SK-N-SH (cell line): ENCODE results near the gene BSN. TPM values are rescaled to one million over a fixed set of nuclear protein-coding genes. Genes with fewer than 3 reads are reported as not detected.

Source experiments
- CTCF ChIA-PET: fragments of 300-600, 350-600 bp; formaldehyde crosslinking; extraction: SDS; loops from one replicate; lab custom pipeline; 2021; lab: Yijun Ruan, JAX
- POLR2A ChIA-PET: fragments of 350-600 bp; sonication (Branson Sonifier 250); formaldehyde crosslinking; extraction: SDS; loops from one replicate; lab custom pipeline; 2020; ENCODE audit warnings: antibody characterized with exemption, inconsistent platforms; lab: Yijun Ruan, JAX
- DNase-seq: peaks from one replicate; pipeline ENCODE4 v3.0.0; 2012
- H2AFZ ChIP-seq: fragments of 200-600 bp; sonication (generic); 2 replicates; pipeline ENCODE4 v1.8.1; 2016; ENCODE audit warnings: antibody characterized with exemption, mild to moderate bottlenecking, low read depth
- H3F3A ChIP-seq: fragments of 200-600 bp; sonication (generic); replicated peaks from 2 replicates; pipeline ENCODE3; 2016; ENCODE audit warnings: antibody characterized with exemption, mild to moderate bottlenecking; ENCODE audit not compliant: insufficient read depth
- H3K27ac ChIP-seq, 2 experiments: fragments of 200-500 bp in 1 of 2; fragments of 200-600 bp in 1 of 2; sonication (Bioruptor generic) in 1 of 2; sonication (generic), shearing (Covaris generic) in 1 of 2; 2 replicates each; pipeline versions ENCODE4 v1.5.1 to v1.6.1; 2014 to 2016; ENCODE audit warnings: low read depth in 2 of 2, inconsistent platforms in 1 of 2, low read length in 1 of 2, mild to moderate bottlenecking in 1 of 2, mixed read lengths in 1 of 2
- H3K27me3 ChIP-seq: fragments of 200-600 bp; sonication (generic), shearing (Covaris generic); 2 replicates; pipeline ENCODE4 v1.6.1; 2016; ENCODE audit warnings: mixed run types; ENCODE audit not compliant: insufficient read depth
- H3K36me3 ChIP-seq, 2 experiments: fragments of 200-500 bp in 1 of 2; fragments of 200-600 bp in 1 of 2; sonication (Bioruptor generic) in 1 of 2; sonication (generic) in 1 of 2; replicated peaks in 1 of 2; 2 replicates each; pipeline versions ENCODE3 to v1.5.1; 2014 to 2016; ENCODE audit warnings: low read length in 1 of 2, mild to moderate bottlenecking in 1 of 2; ENCODE audit not compliant: insufficient read depth in 2 of 2, control insufficient read depth in 1 of 2
- H3K4me1 ChIP-seq, 2 experiments: fragments of 200-500 bp in 1 of 2; fragments of 200-600 bp in 1 of 2; sonication (Bioruptor generic) in 1 of 2; sonication (generic), shearing (Covaris generic) in 1 of 2; 2 replicates each; pipeline versions ENCODE4 v1.5.1 to v1.6.1; 2014 to 2016; ENCODE audit warnings: low read depth in 1 of 2, low read length in 1 of 2, mixed run types in 1 of 2; ENCODE audit not compliant: insufficient read depth in 2 of 2, control insufficient read depth in 1 of 2
- H3K4me2 ChIP-seq: fragments of 200-600 bp; sonication (generic), shearing (Covaris generic); 2 replicates; pipeline ENCODE4 v1.6.1; 2017; ENCODE audit warnings: mixed run types
- H3K4me3 ChIP-seq, 2 experiments: fragments of 200-500 bp in 1 of 2; fragments of 200-600 bp in 1 of 2; sonication (Bioruptor generic) in 1 of 2; sonication (generic), shearing (Covaris generic) in 1 of 2; 2 replicates each; pipeline versions ENCODE4 v1.5.1 to v1.8.1; 2014 to 2016; ENCODE audit warnings: low read depth in 2 of 2, inconsistent platforms in 1 of 2, low read length in 1 of 2, mild to moderate bottlenecking in 1 of 2, mixed read lengths in 1 of 2, moderate library complexity in 1 of 2
- H3K79me2 ChIP-seq: fragments of 200-600 bp; sonication (generic); 2 replicates; pipeline ENCODE4 v1.8.1; 2017; ENCODE audit warnings: mild to moderate bottlenecking; ENCODE audit not compliant: insufficient read depth
- H3K9ac ChIP-seq: fragments of 200-600 bp; sonication (generic); 2 replicates; pipeline ENCODE4 v1.6.1; 2017; ENCODE audit warnings: mixed run types
- H3K9me2 ChIP-seq: fragments of 200-600 bp; sonication (generic); 2 replicates; pipeline ENCODE4 v1.6.1; 2017; ENCODE audit warnings: mixed run types
- H3K9me3 ChIP-seq: fragments of 200-600 bp; sonication (generic); 2 replicates; pipeline ENCODE4 v1.6.1; 2017; ENCODE audit warnings: mixed run types, mild to moderate bottlenecking, moderate library complexity
- H4K20me1 ChIP-seq: fragments of 200-600 bp; sonication (generic); 2 replicates; pipeline ENCODE4 v1.6.1; 2017; ENCODE audit warnings: mild to moderate bottlenecking, mixed run types; ENCODE audit not compliant: insufficient read depth
- CHD2 ChIP-seq: fragments of 150-350 bp; IDR thresholded peaks from 2 replicates; pipeline ENCODE4 v1.6.1; 2018; ENCODE audit warnings: low read length; ENCODE audit not compliant: partially characterized antibody
- ELF1 ChIP-seq: IDR thresholded peaks from 2 replicates; pipeline ENCODE4 v1.4.0; 2012
- EZH2phosphoT487 ChIP-seq: fragments of 200-600 bp; sonication (generic); IDR thresholded peaks from 2 replicates; pipeline ENCODE4 v1.6.1; 2017; ENCODE audit warnings: low read depth, mixed run types, mild to moderate bottlenecking, antibody characterized with exemption, moderate library complexity, borderline replicate concordance
- FOXJ3 ChIP-seq: sonication (generic); formaldehyde crosslinking; IDR thresholded peaks from 2 replicates; pipeline ENCODE4 v1.5.1; 2020; ENCODE audit warnings: mild to moderate bottlenecking, missing genetic modification reagents
- FOXM1 ChIP-seq: IDR thresholded peaks from 2 replicates; pipeline ENCODE4 v1.4.0; 2012; ENCODE audit warnings: low read depth, mild to moderate bottlenecking
- GABPA ChIP-seq: IDR thresholded peaks from 2 replicates; pipeline ENCODE4 v1.4.0; 2012; ENCODE audit warnings: low read depth, mild to moderate bottlenecking
- GATA2 ChIP-seq: sonication (generic); formaldehyde crosslinking; IDR thresholded peaks from 2 replicates; pipeline ENCODE4 v1.5.0; 2020; ENCODE audit warnings: mild to moderate bottlenecking, missing genetic modification reagents
- MEF2A ChIP-seq: IDR thresholded peaks from 2 replicates; pipeline ENCODE4 v1.4.0; 2012; ENCODE audit warnings: low read depth, borderline replicate concordance
- NFIC ChIP-seq: IDR thresholded peaks from 2 replicates; pipeline ENCODE4 v1.4.0; 2012; ENCODE audit warnings: borderline replicate concordance
- NRF1 ChIP-seq: IDR thresholded peaks from 2 replicates; pipeline ENCODE4 v1.6.1; 2012; ENCODE audit warnings: low read depth, mild to moderate bottlenecking, low read length
- POLR2AphosphoS5 ChIP-seq: IDR thresholded peaks from 2 replicates; pipeline ENCODE4 v1.6.1; 2012; ENCODE audit warnings: low read depth, low read length
- RAD21 ChIP-seq: IDR thresholded peaks from 2 replicates; pipeline ENCODE4 v1.6.1; 2012; ENCODE audit warnings: mild to moderate bottlenecking, low read length
- RCOR1 ChIP-seq: fragments of 150-350 bp; IDR thresholded peaks from 2 replicates; pipeline ENCODE4 v1.6.1; 2017; ENCODE audit warnings: antibody characterized with exemption, low read length
- SIN3A ChIP-seq: IDR thresholded peaks from 2 replicates; pipeline ENCODE4 v1.6.1; 2012; ENCODE audit warnings: low read depth, mild to moderate bottlenecking, low read length, moderate library complexity, borderline replicate concordance
- SMC3 ChIP-seq: IDR thresholded peaks from 2 replicates; pipeline ENCODE4 v1.6.1; 2012; ENCODE audit warnings: low read depth, low read length, improper control_type of control experiment
- YY1 ChIP-seq: IDR thresholded peaks from 2 replicates; pipeline ENCODE4 v1.4.0; 2012; ENCODE audit warnings: low read depth, mild to moderate bottlenecking
- WGBS: methylation state at CpG from one replicate; pipeline ENCODE4 v1.1.6; 2017; ENCODE audit warnings: low lambda C conversion rate; 5-methylcytosine and 5-hydroxymethylcytosine counted together
- polyA plus RNA-seq, 3 experiments: library from polyadenylated mRNA; depleted of rRNA; stranded (reverse); fragments of >200 nt; gene quantifications; 2 replicates each; pipeline ENCODE4 v1.2.3, GENCODE V29; 2012
- TF ChIP-seq, protein P1 (sequence below): IDR thresholded peaks from 2 replicates; pipeline ENCODE4 v1.4.0; 2012; ENCODE audit warnings: low read depth
- TF ChIP-seq, protein P2 (sequence below): IDR thresholded peaks from 2 replicates; pipeline ENCODE4 v1.4.0; 2012; ENCODE audit warnings: low read depth, borderline replicate concordance
- TF ChIP-seq, protein P3 (sequence below): IDR thresholded peaks from 2 replicates; pipeline ENCODE4; 2012
- TF ChIP-seq, protein P4 (sequence below): fragments of 150-350 bp; IDR thresholded peaks from 2 replicates; pipeline ENCODE4 v1.6.1; 2017; ENCODE audit warnings: antibody characterized with exemption, low read length, low read depth, borderline replicate concordance

Gene BSN
- polyA plus RNA-seq, 1 of the 3 experiments (the other 2 are of a cell fraction): 0.07 TPM

GRCh38 chr3:49531715-49532114 lies 22.6 kb upstream of the BSN start:
- no peaks in the 10 kb centered on the region for H3K27me3 ChIP-seq
- H4K20me1 ChIP-seq: no peaks in the 10 kb centered on the region
- ChIA-PET POLR2A (no interaction called here), CTCF (interaction anchor here (1.2 to 1.6 kb wide), 2 partner anchors 7 to 13 kb away, joined by 4 to 7 read pairs; no protein-coding TSS in a partner anchor)
- no peaks in the 10 kb centered on the region for H3K9me3 ChIP-seq
- WGBS: 96% methylated on average over 15 of the region's 16 CpGs
- H3K4me3 ChIP-seq: no peak overlapping the region
- TF ChIP-seq EZH2phosphoT487 (no peak), RCOR1 (no peak), NRF1 (no peak), GATA2 (CRISPR knock-in tag) (no peak), CHD2 (no peak), SIN3A (no peak), FOXM1 (no peak), ELF1 (no peak), FOXJ3 (no peak), YY1 (no peak), SMC3 (no peak), RAD21 (no peak), MEF2A (no peak)
- TF ChIP-seq, protein P1, sequence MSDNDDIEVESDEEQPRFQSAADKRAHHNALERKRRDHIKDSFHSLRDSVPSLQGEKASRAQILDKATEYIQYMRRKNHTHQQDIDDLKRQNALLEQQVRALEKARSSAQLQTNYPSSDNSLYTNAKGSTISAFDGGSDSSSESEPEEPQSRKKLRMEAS: no peak
- TF ChIP-seq, protein P2, sequence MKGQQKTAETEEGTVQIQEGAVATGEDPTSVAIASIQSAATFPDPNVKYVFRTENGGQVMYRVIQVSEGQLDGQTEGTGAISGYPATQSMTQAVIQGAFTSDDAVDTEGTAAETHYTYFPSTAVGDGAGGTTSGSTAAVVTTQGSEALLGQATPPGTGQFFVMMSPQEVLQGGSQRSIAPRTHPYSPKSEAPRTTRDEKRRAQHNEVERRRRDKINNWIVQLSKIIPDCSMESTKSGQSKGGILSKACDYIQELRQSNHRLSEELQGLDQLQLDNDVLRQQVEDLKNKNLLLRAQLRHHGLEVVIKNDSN: no peak
- TF ChIP-seq, protein P3, sequence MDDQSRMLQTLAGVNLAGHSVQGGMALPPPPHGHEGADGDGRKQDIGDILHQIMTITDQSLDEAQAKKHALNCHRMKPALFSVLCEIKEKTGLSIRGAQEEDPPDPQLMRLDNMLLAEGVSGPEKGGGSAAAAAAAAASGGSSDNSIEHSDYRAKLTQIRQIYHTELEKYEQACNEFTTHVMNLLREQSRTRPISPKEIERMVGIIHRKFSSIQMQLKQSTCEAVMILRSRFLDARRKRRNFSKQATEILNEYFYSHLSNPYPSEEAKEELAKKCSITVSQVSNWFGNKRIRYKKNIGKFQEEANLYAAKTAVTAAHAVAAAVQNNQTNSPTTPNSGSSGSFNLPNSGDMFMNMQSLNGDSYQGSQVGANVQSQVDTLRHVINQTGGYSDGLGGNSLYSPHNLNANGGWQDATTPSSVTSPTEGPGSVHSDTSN: no peak
- TF ChIP-seq, protein P4, sequence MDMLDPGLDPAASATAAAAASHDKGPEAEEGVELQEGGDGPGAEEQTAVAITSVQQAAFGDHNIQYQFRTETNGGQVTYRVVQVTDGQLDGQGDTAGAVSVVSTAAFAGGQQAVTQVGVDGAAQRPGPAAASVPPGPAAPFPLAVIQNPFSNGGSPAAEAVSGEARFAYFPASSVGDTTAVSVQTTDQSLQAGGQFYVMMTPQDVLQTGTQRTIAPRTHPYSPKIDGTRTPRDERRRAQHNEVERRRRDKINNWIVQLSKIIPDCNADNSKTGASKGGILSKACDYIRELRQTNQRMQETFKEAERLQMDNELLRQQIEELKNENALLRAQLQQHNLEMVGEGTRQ: no peak
- H2AFZ ChIP-seq: no peak overlapping the region
- H3K9me2 ChIP-seq: no peaks in the 10 kb centered on the region
- no peak overlapping the region for H3K4me2 ChIP-seq
- H3K79me2 ChIP-seq: no peaks in the 10 kb centered on the region
- peaks cover 0 to 12% of the 10 kb centered on the region in 2 experiments; a peak in 1 of 4 replicates for H3K4me1 ChIP-seq
- no peak overlapping the region for H3K9ac ChIP-seq
- DNase-seq: no peak
- no peaks in the 10 kb centered on the region for H3F3A ChIP-seq
- no peak overlapping the region for H3K27ac ChIP-seq
- H3K36me3 ChIP-seq: peaks cover 5 to 36% of the 10 kb centered on the region in 2 experiments

DNA sequence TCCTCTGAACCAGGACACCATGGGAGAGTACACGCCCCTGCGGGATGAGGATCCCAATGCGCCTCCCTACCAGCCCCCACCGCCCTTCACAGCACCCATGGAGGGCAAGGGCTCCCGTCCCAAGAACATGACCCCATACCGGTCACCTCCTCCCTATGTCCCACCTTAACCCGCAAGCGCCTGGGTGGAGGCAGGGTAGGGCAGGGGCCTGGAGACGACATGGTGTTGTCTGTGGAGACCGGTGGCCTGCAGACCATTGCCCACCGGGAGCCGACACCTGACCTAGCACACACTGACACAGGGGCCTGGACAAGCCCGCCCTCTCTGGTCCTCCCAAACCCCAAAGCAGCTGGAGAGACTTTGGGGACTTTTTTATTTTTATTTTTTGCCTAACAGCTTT lies 21.2 kb upstream of the BSN start:
- ChIA-PET CTCF (interaction anchor here (11.0 kb wide), 1 partner anchor 138 kb away, joined by 299 read pairs; no protein-coding TSS in a partner anchor), POLR2A (no interaction called here)
- no peaks in the 10 kb centered on the region for H3K79me2 ChIP-seq
- H3K27me3 ChIP-seq: no peaks in the 10 kb centered on the region
- H3K9me2 ChIP-seq: no peaks in the 10 kb centered on the region
- H3K9me3 ChIP-seq: no peaks in the 10 kb centered on the region
- 83% methylated on average over 2 of the region's 13 CpGs for WGBS
- H2AFZ ChIP-seq: no peak overlapping the region
- no peak overlapping the region for H3K27ac ChIP-seq
- H4K20me1 ChIP-seq: no peaks in the 10 kb centered on the region
- H3K4me2 ChIP-seq: no peak overlapping the region
- H3K9ac ChIP-seq: no peak overlapping the region
- H3K36me3 ChIP-seq: peaks cover 5 to 36% of the 10 kb centered on the region in 2 experiments
- no peak overlapping the region for H3K4me3 ChIP-seq
- no peaks in the 10 kb centered on the region for H3F3A ChIP-seq
- H3K4me1 ChIP-seq: peaks cover 0 to 12% of the 10 kb centered on the region in 2 experiments; a peak in 1 of 4 replicates
- no peak for DNase-seq
- no peak for TF ChIP-seq CHD2
- TF ChIP-seq, protein P2: no peak
- TF ChIP-seq GABPA: no peak
- no peak for TF ChIP-seq FOXM1
- TF ChIP-seq SMC3: no peak
- TF ChIP-seq, protein P4: no peak
- TF ChIP-seq POLR2AphosphoS5: no peak
- no peak for TF ChIP-seq SIN3A
- TF ChIP-seq NFIC: no peak
- TF ChIP-seq ELF1: no peak
